ENCODE results near the gene PRKAG3. TPM values are rescaled to one million over a fixed set of nuclear protein-coding genes. Genes with fewer than 3 reads are reported as not detected.

Gene PRKAG3
- total RNA-seq, 3 donors from 2014 or later, result not detected

DNA sequence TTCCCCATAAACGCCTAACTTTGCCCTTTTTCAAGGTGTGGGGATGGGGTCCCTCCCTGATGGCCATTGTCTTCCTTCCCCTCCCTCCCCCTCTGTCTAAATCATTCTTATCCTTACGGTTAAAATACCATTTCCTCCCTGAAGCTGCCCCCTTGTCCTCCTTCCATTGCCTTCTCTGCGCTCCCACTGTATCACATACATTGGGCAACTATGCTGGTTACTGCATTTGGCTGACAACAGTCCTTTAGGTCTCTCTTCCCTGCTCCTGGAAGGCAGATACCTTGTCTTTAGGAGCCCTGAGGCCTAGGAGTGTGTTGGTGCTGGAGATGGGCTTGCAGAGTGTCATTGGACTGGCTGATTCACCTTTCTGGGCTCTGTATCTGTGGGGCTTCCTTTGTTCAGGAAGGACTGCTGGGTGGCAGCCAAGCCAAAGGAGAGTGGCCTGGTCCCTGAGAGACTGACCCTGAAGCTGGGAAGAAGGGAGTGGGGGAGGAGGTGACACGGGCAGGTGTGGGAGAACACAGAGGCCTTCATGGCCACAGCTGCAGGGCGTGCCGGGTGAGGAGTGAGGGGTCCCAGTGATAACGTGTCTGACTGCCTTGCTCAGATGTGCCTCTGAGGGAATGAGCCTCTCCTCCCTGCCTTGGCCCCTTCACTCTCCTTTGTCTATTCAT lies 30.2 kb upstream of the PRKAG3 start:
- H3K9me3 ChIP-seq, result no peaks in the 10 kb centered on the region
- H3K4me3 ChIP-seq, result no peak overlapping the region
- no peaks in the 10 kb centered on the region for H3K36me3 ChIP-seq
- H3K4me1 ChIP-seq, result no peaks in the 10 kb centered on the region
- H3K27ac ChIP-seq, result no peak overlapping the region
- peak in 1 of 2 donors; percentile 2 for DNase-seq (ENCODE audit: low spot score in 2 of 2)
- H3K27me3 ChIP-seq, result peaks cover 3 to 8% of the 10 kb centered on the region in 2 donors
- TF ChIP-seq POLR2A (IDR thresholded peaks at IDR 0.05), result no peak
- TF ChIP-seq, protein P1, sequence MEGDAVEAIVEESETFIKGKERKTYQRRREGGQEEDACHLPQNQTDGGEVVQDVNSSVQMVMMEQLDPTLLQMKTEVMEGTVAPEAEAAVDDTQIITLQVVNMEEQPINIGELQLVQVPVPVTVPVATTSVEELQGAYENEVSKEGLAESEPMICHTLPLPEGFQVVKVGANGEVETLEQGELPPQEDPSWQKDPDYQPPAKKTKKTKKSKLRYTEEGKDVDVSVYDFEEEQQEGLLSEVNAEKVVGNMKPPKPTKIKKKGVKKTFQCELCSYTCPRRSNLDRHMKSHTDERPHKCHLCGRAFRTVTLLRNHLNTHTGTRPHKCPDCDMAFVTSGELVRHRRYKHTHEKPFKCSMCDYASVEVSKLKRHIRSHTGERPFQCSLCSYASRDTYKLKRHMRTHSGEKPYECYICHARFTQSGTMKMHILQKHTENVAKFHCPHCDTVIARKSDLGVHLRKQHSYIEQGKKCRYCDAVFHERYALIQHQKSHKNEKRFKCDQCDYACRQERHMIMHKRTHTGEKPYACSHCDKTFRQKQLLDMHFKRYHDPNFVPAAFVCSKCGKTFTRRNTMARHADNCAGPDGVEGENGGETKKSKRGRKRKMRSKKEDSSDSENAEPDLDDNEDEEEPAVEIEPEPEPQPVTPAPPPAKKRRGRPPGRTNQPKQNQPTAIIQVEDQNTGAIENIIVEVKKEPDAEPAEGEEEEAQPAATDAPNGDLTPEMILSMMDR (IDR thresholded peaks at IDR 0.05), result no peak
- no peak for TF ChIP-seq POLR2AphosphoS5 (IDR thresholded peaks at IDR 0.05)
- intact Hi-C loops (cut with DNase I; ENCODE audit: low total_unique reads), result no loop called here

DNA sequence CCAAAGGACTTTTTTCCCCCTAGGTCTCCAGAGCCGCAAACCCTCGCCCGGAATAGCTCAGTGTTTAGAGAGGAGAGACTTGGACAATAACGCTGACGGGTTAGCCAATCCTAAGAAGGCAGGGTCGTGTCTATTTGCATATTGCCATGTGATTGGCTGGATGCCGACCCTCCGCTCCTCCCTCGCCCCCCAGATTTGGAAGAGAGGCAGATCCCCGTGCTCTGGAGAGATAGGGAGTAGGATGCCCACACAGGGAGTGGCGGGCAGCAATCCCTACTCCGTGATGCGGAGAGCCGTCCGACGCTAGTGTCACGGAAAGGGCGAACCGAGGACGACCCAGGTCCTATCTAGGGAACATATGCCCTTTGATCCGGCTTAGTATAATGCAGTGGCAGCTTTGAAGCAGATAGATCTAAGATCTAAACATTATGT lies 29.4 kb upstream of the PRKAG3 start:
- peak; percentile 52 to 74 for DNase-seq (ENCODE audit: low spot score in 2 of 2)
- no peaks in the 10 kb centered on the region for H3K9me3 ChIP-seq
- intact Hi-C loops (cut with DNase I; ENCODE audit: low total_unique reads), result no loop called here
- H3K4me3 ChIP-seq, result peak overlapping the region in 2 of 3 donors; percentile 61 to 81
- H3K36me3 ChIP-seq, result no peaks in the 10 kb centered on the region
- peaks cover 3 to 8% of the 10 kb centered on the region in 2 donors for H3K27me3 ChIP-seq
- TF ChIP-seq POLR2AphosphoS5 (IDR thresholded peaks at IDR 0.05) (no peak), POLR2A (IDR thresholded peaks at IDR 0.05) (no peak)
- TF ChIP-seq, protein P1 (IDR thresholded peaks at IDR 0.05), result no peak
- peak overlapping the region; percentile 58 to 59 for H3K27ac ChIP-seq
- no peaks in the 10 kb centered on the region for H3K4me1 ChIP-seq

DNA sequence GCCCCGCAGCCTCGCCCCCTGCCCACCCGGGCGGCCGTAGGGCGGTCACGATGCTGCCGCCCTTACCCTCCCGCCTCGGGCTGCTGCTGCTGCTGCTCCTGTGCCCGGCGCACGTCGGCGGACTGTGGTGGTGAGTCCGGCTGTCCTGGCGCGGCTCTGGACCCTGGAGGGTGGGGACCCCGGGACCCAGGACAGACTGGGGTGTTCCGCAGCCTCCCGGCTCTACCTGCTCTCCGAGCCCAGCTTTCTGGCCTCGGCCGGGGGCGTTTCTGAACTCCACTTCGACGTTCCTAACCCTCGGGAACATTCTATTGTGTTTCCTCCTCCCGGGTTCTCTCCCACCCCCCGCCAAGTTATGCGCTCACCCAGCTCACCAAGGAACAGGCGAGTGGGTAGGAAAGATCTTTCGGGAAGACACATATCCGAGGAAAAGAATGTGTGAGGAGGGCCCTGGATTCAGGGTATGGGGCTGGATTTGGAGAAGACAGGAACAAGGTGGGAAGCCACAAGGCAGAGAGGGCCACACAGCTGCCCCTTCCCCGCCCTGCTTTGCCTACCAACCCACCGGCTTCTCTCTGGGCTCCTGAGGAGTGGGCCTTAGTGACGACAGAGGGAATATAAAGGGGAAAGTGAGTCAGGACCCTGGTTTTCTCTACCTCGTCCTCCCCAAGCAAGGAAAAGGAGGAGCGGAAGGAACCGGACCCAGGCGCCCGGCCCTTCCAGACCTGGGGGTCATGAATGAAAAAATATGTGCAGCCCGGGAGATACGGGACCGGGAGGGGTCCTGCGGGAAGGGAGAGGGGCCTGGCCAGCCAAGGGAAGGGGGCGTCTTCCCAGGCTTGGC lies 28.6 kb upstream of the PRKAG3 start:
- intact Hi-C loops (cut with DNase I; ENCODE audit: low total_unique reads), result loop anchor here (10.0 kb wide), 1 partner anchor 155 kb away; no protein-coding TSS in a partner anchor
- Histone ChIP-seq H3K4me3 (peak overlapping the region; percentile 32 to 81 (median 61)), H3K27ac (peak overlapping the region; percentile 58 to 59), H3K36me3 (no peaks in the 10 kb centered on the region), H3K27me3 (peaks cover 3 to 8% of the 10 kb centered on the region in 2 donors), H3K4me1 (no peaks in the 10 kb centered on the region), H3K9me3 (no peaks in the 10 kb centered on the region)
- TF ChIP-seq POLR2A (IDR thresholded peaks at IDR 0.05) (no peak), POLR2AphosphoS5 (IDR thresholded peaks at IDR 0.05) (no peak)
- TF ChIP-seq, protein P1 (IDR thresholded peaks at IDR 0.05), result no peak
- DNase-seq (ENCODE audit: low spot score in 2 of 2), result no peak

DNA sequence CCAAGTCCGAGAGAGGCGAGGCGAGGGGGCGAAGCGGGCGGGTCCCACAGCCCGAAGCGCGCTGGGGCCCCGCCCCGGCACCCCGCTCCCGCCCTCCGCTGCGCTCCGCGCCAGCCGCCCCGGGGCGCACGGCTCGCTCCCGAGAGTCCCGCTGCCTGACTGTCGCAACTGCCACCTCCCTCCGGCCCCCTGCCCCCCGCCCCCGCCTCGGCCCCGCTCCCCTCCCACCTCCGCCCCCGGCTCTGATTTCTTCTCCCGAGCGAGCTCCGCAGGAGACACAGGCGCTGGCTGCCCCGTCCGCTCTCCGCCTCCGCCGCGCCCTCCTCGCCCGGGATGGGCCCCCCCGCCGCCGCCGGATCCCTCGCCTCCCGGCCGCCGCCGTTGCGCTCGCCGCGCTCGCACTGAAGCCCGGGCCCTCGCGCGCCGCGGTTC lies 28.0 kb upstream of the PRKAG3 start, which contains the start of gene WNT6:
WNT6 (plus strand) TSS at position 250 of the 432 bp plus-strand sequence. CDS start 233 bp downstream, outside the sequence.
- peaks cover 3 to 8% of the 10 kb centered on the region in 2 donors for H3K27me3 ChIP-seq

More for the DNA sequence above, 28.0 kb upstream of the PRKAG3 start, which contains the start of gene WNT6:
- peak within 1 kb of the TSS; percentile 58 to 59 for H3K27ac ChIP-seq
- H3K9me3 ChIP-seq, result no peaks in the 10 kb centered on the region
- no peaks in the 10 kb centered on the region for H3K36me3 ChIP-seq
- intact Hi-C loops (cut with DNase I; ENCODE audit: low total_unique reads), result loop anchor here (10.0 kb wide), 1 partner anchor 155 kb away; no protein-coding TSS in a partner anchor
- H3K4me3 ChIP-seq, result peak within 1 kb of the TSS; percentile 32 to 81 (median 61)
- H3K4me1 ChIP-seq, result no peaks in the 10 kb centered on the region
- TF ChIP-seq, protein P1 (IDR thresholded peaks at IDR 0.05), result no peak
- TF ChIP-seq POLR2AphosphoS5 (IDR thresholded peaks at IDR 0.05) (no peak), POLR2A (IDR thresholded peaks at IDR 0.05) (no peak)
- no peak for DNase-seq (ENCODE audit: low spot score in 2 of 2)
